ENCODE data around the gene NBAS. TPM values are rescaled to one million over a fixed set of nuclear protein-coding genes. Genes with fewer than 3 reads are reported as not detected.

NBAS gene
- total RNA-seq, 1 experiment from 2014 or later = 36.3 TPM

GRCh38 chr2:15186118-15186517 is 375.0 kb downstream of the NBAS start:
- in situ Hi-C loops (cut with HindIII; ENCODE audit: low pct_unique_long_range_greater_than_20kb, low sequenced_read_pairs) = no loop called here

GRCh38 chr2:15184491-15184890 is 376.6 kb downstream of the NBAS start:
- no peak overlapping the region for H3K27ac ChIP-seq (ENCODE audit: low read length)
- no peaks in the 10 kb centered on the region for H3K4me1 ChIP-seq (ENCODE audit: control insufficient read depth, insufficient read depth, low read length)
- intact Hi-C loops (cut with micrococcal nuclease; ENCODE audit: unreplicated experiment) (no loop called here), in situ Hi-C loops (cut with HindIII; ENCODE audit: low pct_unique_long_range_greater_than_20kb, low sequenced_read_pairs) (no loop called here)
- H3K36me3 ChIP-seq (ENCODE audit: control insufficient read depth, insufficient read depth, low read length) = no peaks in the 10 kb centered on the region
- ATAC-seq (no peak), DNase-seq (ENCODE audit: low read depth, low spot score) (no peak)
- ChIA-PET POLR2A (no interaction called here), CTCF (no interaction called here)
- no peak overlapping the region for H3K4me3 ChIP-seq (ENCODE audit: low read depth in 2 of 2, low read length in 2 of 2)
- no TSS peak for BruUV-seq (replicated peaks)
- TF ChIP-seq CTCF (IDR thresholded peaks at IDR 0.05) = no peak
- TF ChIP-seq POLR2AphosphoS5 (IDR thresholded peaks at IDR 0.05; ENCODE audit: low read depth, low read length) = no peak
- TF ChIP-seq REST (IDR thresholded peaks at IDR 0.05; ENCODE audit: insufficient read depth in 1 of 2, low read depth in 2 of 2, low read length in 1 of 2) = no peak
- TF ChIP-seq TCF7L2 (IDR thresholded peaks at IDR 0.05; ENCODE audit: low read depth, low read length) = no peak
- no peak for TF ChIP-seq SIN3A (IDR thresholded peaks at IDR 0.05; ENCODE audit: borderline replicate concordance, insufficient read depth, low read depth, low read length)
- no peaks in the 10 kb centered on the region for H3K27me3 ChIP-seq (ENCODE audit: control insufficient read depth, insufficient read depth, low read length)
- no peaks in the 10 kb centered on the region for H3K9me3 ChIP-seq (ENCODE audit: control insufficient read depth, insufficient read depth, low read depth, low read length)

More at GRCh38 chr2:15186118-15186517, 375.0 kb downstream of the NBAS start:
- TF ChIP-seq TCF7L2 (IDR thresholded peaks at IDR 0.05; ENCODE audit: low read depth, low read length) (no peak), REST (IDR thresholded peaks at IDR 0.05; ENCODE audit: insufficient read depth in 1 of 2, low read depth in 2 of 2, low read length in 1 of 2) (no peak), POLR2AphosphoS5 (IDR thresholded peaks at IDR 0.05; ENCODE audit: low read depth, low read length) (no peak), SIN3A (IDR thresholded peaks at IDR 0.05; ENCODE audit: borderline replicate concordance, insufficient read depth, low read depth, low read length) (no peak), CTCF (IDR thresholded peaks at IDR 0.05) (no peak)
- DNase-seq (ENCODE audit: low read depth, low spot score) = no peak
- Histone ChIP-seq H3K27me3 (ENCODE audit: control insufficient read depth, insufficient read depth, low read length) (no peaks in the 10 kb centered on the region), H3K36me3 (ENCODE audit: control insufficient read depth, insufficient read depth, low read length) (no peaks in the 10 kb centered on the region; the same call in 1 of the 2 replicates), H3K4me3 (ENCODE audit: low read depth in 2 of 2, low read length in 2 of 2) (no peak overlapping the region), H3K27ac (ENCODE audit: low read length) (no peak overlapping the region), H3K4me1 (ENCODE audit: control insufficient read depth, insufficient read depth, low read length) (no peaks in the 10 kb centered on the region), H3K9me3 (ENCODE audit: control insufficient read depth, insufficient read depth, low read depth, low read length) (no peaks in the 10 kb centered on the region)
- ChIA-PET CTCF (no interaction called here), POLR2A (no interaction called here)
- intact Hi-C loops (cut with micrococcal nuclease; ENCODE audit: unreplicated experiment) = no loop called here
- BruUV-seq (replicated peaks) = no TSS peak
- ATAC-seq = no peak

Measured in Panc1 (cell line).